Keratinocyte (primary cell): Measurements from ENCODE around the gene PDGFB.

Experiments
- CTCF ChIP-seq, 3 experiments: IDR thresholded peaks in 1 of 3; conservative IDR thresholded peaks in 1 of 3; optimal IDR thresholded peaks in 1 of 3; 2 replicates in 2 of 3; 3 replicates in 1 of 3; pipeline versions ENCODE3 to v1.5.1; 2011; ENCODE audit warnings: low read length in 3 of 3, mild to moderate bottlenecking in 3 of 3, moderate library complexity in 2 of 3, control low read depth in 1 of 3, inconsistent platforms in 1 of 3; ENCODE audit not compliant: insufficient read depth in 2 of 3; ENCODE audit errors: extremely low read depth in 1 of 3
- EZH2 ChIP-seq: IDR thresholded peaks from one replicate; pipeline ENCODE4 v1.6.1; 2012; ENCODE audit warnings: inconsistent platforms, mild to moderate bottlenecking, low read length, moderate library complexity

GRCh38 chr22:39220450-39220849, 24.3 kb downstream of the PDGFB start:
- no peak for TF ChIP-seq CTCF (optimal IDR thresholded peaks at IDR 0.05 in 1 of 3, IDR thresholded peaks at IDR 0.05 in 1 of 3, conservative IDR thresholded peaks at IDR 0.05 in 1 of 3; ENCODE audit: extremely low read depth in 1 of 3, insufficient read depth in 2 of 3, low read length in 3 of 3)
- no peak for TF ChIP-seq EZH2
